GM12878 (cell line): ENCODE results near the gene NAP1L1. TPM values are rescaled to one million over a fixed set of nuclear protein-coding genes. Genes with fewer than 3 reads are reported as not detected.

ENCODE experiments used
- ATAC-seq: fragments of 200-7000 bp; cut with Tn5 transposase; 3 replicates; pipeline ENCODE4 v1.9.1; 2020; ENCODE audit warnings: mild to moderate bottlenecking, moderate library complexity
- BruUV-seq: library from RNA; stranded (reverse); fragments of 400-500 nt; replicated peaks from 2 replicates; lab custom pipeline; 2021; lab: Mats Ljungman, UMichigan
- CTCF ChIA-PET: fragments of 300-600 bp; sonication (Branson Sonifier 250); formaldehyde crosslinking; extraction: SDS; loops from one replicate; lab custom pipeline; 2021; ENCODE audit warnings: inconsistent platforms; lab: Yijun Ruan, JAX
- POLR2A ChIA-PET: fragments of 350-600 bp; formaldehyde crosslinking; extraction: SDS; loops from one replicate; lab custom pipeline; 2021; ENCODE audit warnings: inconsistent platforms; lab: Charles Lee
- RAD21 ChIA-PET: fragments of 300-600 bp; sonication (Branson Sonifier 250); formaldehyde crosslinking; loops from one replicate; lab custom pipeline; 2023; ENCODE audit warnings: antibody characterized with exemption; ENCODE audit not compliant: unreplicated experiment; lab: Charles Lee
- SMC1A ChIA-PET: fragments of 300-600 bp; sonication (Branson Sonifier 250); formaldehyde crosslinking; loops from one replicate; lab custom pipeline; 2023; ENCODE audit not compliant: unreplicated experiment, uncharacterized antibody; lab: Charles Lee
- DNase-seq: peaks from one replicate; pipeline ENCODE4 v3.0.0-alpha.2; 2011; ENCODE audit warnings: low read depth, low spot score
- FAIRE-seq: peaks from 3 replicates; lab custom pipeline; 2011; peaks lifted over from hg19 to GRCh38; lab: Jason Lieb, UNC
- H2AFZ ChIP-seq: 2 replicates; pipeline ENCODE4 v1.6.0; 2011; ENCODE audit warnings: low read depth, low read length, control low read depth; ENCODE audit not compliant: control insufficient read depth
- H3K27ac ChIP-seq: 2 replicates; pipeline ENCODE4 v1.5.1; 2011; ENCODE audit warnings: control low read depth; ENCODE audit not compliant: control insufficient read depth, insufficient read depth
- H3K27me3 ChIP-seq, 2 experiments: replicated peaks in 1 of 2; 2 replicates each; pipeline versions ENCODE4 v1.6.0 to v1.6.1; 2011; ENCODE audit warnings: low read length in 1 of 2; ENCODE audit not compliant: control insufficient read depth in 2 of 2, insufficient read depth in 2 of 2
- H3K36me3 ChIP-seq, 2 experiments: 2 replicates each; pipeline ENCODE4 v1.5.1; 2011; ENCODE audit warnings: low read length in 1 of 2; ENCODE audit not compliant: control insufficient read depth in 2 of 2, insufficient read depth in 2 of 2
- H3K4me1 ChIP-seq: 2 replicates; pipeline ENCODE4 v1.6.1; 2011; ENCODE audit warnings: mild to moderate bottlenecking, low read length, moderate library complexity, mixed read lengths; ENCODE audit not compliant: control insufficient read depth, insufficient read depth
- H3K4me2 ChIP-seq: 2 replicates; pipeline ENCODE4 v1.6.0; 2011; ENCODE audit warnings: control low read depth; ENCODE audit not compliant: control insufficient read depth, insufficient read depth
- H3K4me3 ChIP-seq: fragments of 200-600 bp; sonication (generic); 2 replicates; pipeline ENCODE4 v1.5.1; 2016
- H3K79me2 ChIP-seq: 2 replicates; pipeline ENCODE4 v1.6.0; 2011; ENCODE audit warnings: low read length; ENCODE audit not compliant: control insufficient read depth, insufficient read depth
- H3K9ac ChIP-seq: 2 replicates; pipeline ENCODE4 v1.8.0; 2011; ENCODE audit warnings: low read length, control low read depth, mixed read lengths; ENCODE audit not compliant: control insufficient read depth, insufficient read depth
- H3K9me3 ChIP-seq: replicated peaks from 3 replicates; pipeline ENCODE4 v1.5.1; 2011; ENCODE audit warnings: mild to moderate bottlenecking, low read length; ENCODE audit not compliant: control insufficient read depth, insufficient read depth
- H4K20me1 ChIP-seq: 2 replicates; pipeline ENCODE4 v1.6.0; 2011; ENCODE audit not compliant: control insufficient read depth, insufficient read depth
- ATF2 ChIP-seq: IDR thresholded peaks from 2 replicates; pipeline ENCODE4 v1.6.1; 2012; ENCODE audit warnings: low read length, inconsistent platforms
- BRCA1 ChIP-seq: IDR thresholded peaks from 2 replicates; pipeline ENCODE4 v1.6.1; 2011; ENCODE audit warnings: low read depth, low read length, improper control_type of control experiment
- E2F4 ChIP-seq: IDR thresholded peaks from 2 replicates; pipeline ENCODE4 v1.6.1; 2012; ENCODE audit warnings: low read depth, low read length, improper control_type of control experiment
- FOXK2 ChIP-seq: fragments of 450-650 bp; IDR thresholded peaks from 2 replicates; pipeline ENCODE4 v1.6.1; 2017; ENCODE audit warnings: mild to moderate bottlenecking, moderate library complexity
- IKZF1 ChIP-seq: fragments of 450-650 bp; conservative IDR thresholded peaks from 2 replicates; pipeline ENCODE4 v1.6.1; 2017; ENCODE audit warnings: antibody characterized with exemption, mild to moderate bottlenecking
- MEF2B ChIP-seq: fragments of 450-650 bp; IDR thresholded peaks from 2 replicates; pipeline ENCODE4 v1.6.1; 2018; ENCODE audit warnings: mild to moderate bottlenecking, moderate library complexity; ENCODE audit not compliant: partially characterized antibody, poor library complexity, severe bottlenecking
- MYC ChIP-seq: IDR thresholded peaks from 2 replicates; pipeline ENCODE4 v1.6.1; 2011; ENCODE audit warnings: mild to moderate bottlenecking, low read length, moderate library complexity, inconsistent platforms; ENCODE audit not compliant: insufficient read depth, insufficient replicate concordance, insufficient read length, severe bottlenecking
- NFYB ChIP-seq: IDR thresholded peaks from 2 replicates; pipeline ENCODE4 v1.6.1; 2011; ENCODE audit warnings: low read depth, mild to moderate bottlenecking, low read length, improper control_type of control experiment, moderate library complexity; ENCODE audit not compliant: insufficient read depth
- NR2C2 ChIP-seq: IDR thresholded peaks from 2 replicates; pipeline ENCODE4 v1.6.1; 2011; ENCODE audit warnings: borderline replicate concordance, low read depth; ENCODE audit not compliant: control insufficient read depth, insufficient read length
- NRF1 ChIP-seq: conservative IDR thresholded peaks from 2 replicates; pipeline ENCODE4 v1.6.1; 2011; ENCODE audit warnings: mild to moderate bottlenecking, low read depth, low read length, improper control_type of control experiment
- POLR2AphosphoS5 ChIP-seq: IDR thresholded peaks from 2 replicates; pipeline ENCODE4 v1.6.1; 2011; ENCODE audit warnings: mild to moderate bottlenecking, low read length, inconsistent platforms
- POU2F2 ChIP-seq: IDR thresholded peaks from 3 replicates; pipeline ENCODE4 v1.6.1; 2011; ENCODE audit warnings: low read depth, mild to moderate bottlenecking, low read length, borderline replicate concordance
- RUNX3 ChIP-seq: IDR thresholded peaks from 2 replicates; pipeline ENCODE4 v1.6.1; 2012; ENCODE audit warnings: low read length, inconsistent platforms
- STAT3 ChIP-seq: IDR thresholded peaks from 2 replicates; pipeline ENCODE4 v1.6.1; 2011; ENCODE audit warnings: low read depth, low read length, improper control_type of control experiment
- ZBTB40 ChIP-seq: fragments of 450-650 bp; IDR thresholded peaks from 2 replicates; pipeline ENCODE4 v1.6.1; 2016; ENCODE audit warnings: mild to moderate bottlenecking, moderate library complexity, borderline replicate concordance
- ZNF622 ChIP-seq: fragments of 450-650 bp; IDR thresholded peaks from 2 replicates; pipeline ENCODE4 v1.6.1; 2017; ENCODE audit warnings: mild to moderate bottlenecking, inconsistent platforms
- ZSCAN29 ChIP-seq: fragments of 450-650 bp; IDR thresholded peaks from 2 replicates; pipeline ENCODE4 v1.6.1; 2017; ENCODE audit warnings: mild to moderate bottlenecking, moderate library complexity
- whole genome bisulfite sequencing: methylation state at CpG from one replicate; pipeline ENCODE4 v1.1.6; 2016; ENCODE audit warnings: low lambda C conversion rate; ENCODE audit not compliant: insufficient replicate concordance, insufficient coverage; ENCODE audit errors: missing lambda C conversion rate; 5-methylcytosine and 5-hydroxymethylcytosine counted together
- in situ Hi-C: fragments of 300-500 bp; cut with MboI; formaldehyde crosslinking; loops from 9 replicates; pipeline ENCODE4 v1.14.3; 2018; ENCODE audit warnings: mixed read lengths
- intact Hi-C: fragments of 100-400 bp; cut with micrococcal nuclease; formaldehyde crosslinking; loops from one replicate; pipeline ENCODE4 v1.14.2; 2022; ENCODE audit not compliant: unreplicated experiment
- polyA plus RNA-seq, 11 experiments: library from polyadenylated mRNA; depleted of rRNA in 4 of 11; unstranded in 6 of 11; stranded (reverse) in 5 of 11; fragments of >200 nt; fragmentation: Nextera tagmentation in 4 of 11; fragmentation: Illumina TruSeq in 1 of 11; extraction: Ambion mirVana in 4 of 11; extraction: Trizol in 1 of 11; gene quantifications; 1 replicate in 1 of 11; 2 replicates in 10 of 11; pipeline versions ENCODE4 v1.2.1 to v1.2.3, GENCODE V29; 2011 to 2016; ENCODE audit warnings: inconsistent platforms in 2 of 11, missing spikeins in 2 of 11, low read depth in 1 of 11
- total RNA-seq, 4 experiments: library from RNA; depleted of rRNA in 3 of 4; stranded (reverse); fragments of >200 nt in 3 of 4; fragmentation: Illumina TruSeq in 1 of 4; extraction: Trizol in 1 of 4; gene quantifications; 2 replicates each; pipeline versions ENCODE4 v1.2.1 to v1.2.3, GENCODE V29; 2013 to 2021

The NAP1L1 gene
- total and polyA plus RNA-seq, 10 of the 15 experiments (the other 5 are each of a cell fraction or from before 2014, with no cell fraction given), result 256 to 1,036 (median 536) TPM

GRCh38 chr12:75997658-75998057, 86.8 kb downstream of the NAP1L1 start:
- FAIRE-seq, result no peak
- no peak overlapping the region for H3K9ac ChIP-seq
- H3K9me3 ChIP-seq, result no peaks in the 10 kb centered on the region
- no peak for DNase-seq
- WGBS, result 77% methylated on average over 3 of the region's 3 CpGs
- TF ChIP-seq STAT3, result no peak
- no peak for TF ChIP-seq NRF1
- no peak for TF ChIP-seq E2F4
- no peak for TF ChIP-seq POLR2AphosphoS5
- no peak for TF ChIP-seq RUNX3
- no peak for TF ChIP-seq ZNF622
- TF ChIP-seq BRCA1, result no peak
- no peak for TF ChIP-seq IKZF1
- TF ChIP-seq MYC, result no peak
- TF ChIP-seq ZSCAN29, result no peak
- TF ChIP-seq NR2C2, result no peak
- no peak for TF ChIP-seq ATF2
- no peak for TF ChIP-seq NFYB
- no peak for TF ChIP-seq ZBTB40
- no peak for TF ChIP-seq FOXK2
- TF ChIP-seq MEF2B, result no peak
- TF ChIP-seq POU2F2, result no peak
- H3K4me2 ChIP-seq, result no peak overlapping the region
- no peaks in the 10 kb centered on the region for H3K79me2 ChIP-seq
- H3K4me1 ChIP-seq, result no peaks in the 10 kb centered on the region
- RAD21 ChIA-PET, result no interaction called here
- H4K20me1 ChIP-seq, result no peaks in the 10 kb centered on the region
- ATAC-seq, result no peak
- H3K4me3 ChIP-seq, result no peak overlapping the region
- in situ Hi-C loops, result no loop called here
- POLR2A ChIA-PET, result no interaction called here
- CTCF ChIA-PET, result interaction anchor here (0.7 to 1.1 kb wide), 2 partner anchors 15 to 563 kb away, joined by 3 read pairs; no protein-coding TSS in a partner anchor
- H2AFZ ChIP-seq, result no peak overlapping the region
- H3K27ac ChIP-seq, result no peak overlapping the region
- no peaks in the 10 kb centered on the region; a peak in 1 of 4 replicates for H3K27me3 ChIP-seq
- intact Hi-C loops, result no loop called here
- no TSS peak for BruUV-seq
- H3K36me3 ChIP-seq, result no peaks in the 10 kb centered on the region
- SMC1A ChIA-PET, result interaction anchor here (0.8 to 0.9 kb wide), 2 partner anchors 11 to 27 kb away, joined by 3 read pairs; no protein-coding TSS in a partner anchor
